CD4-positive, alpha-beta T cell treated with Interleukin-4 for 1 hour (primary cell): ENCODE measurements around the gene CBARP.
"Not testable (repeated sequence)": the region's sequence is repeated elsewhere in the genome, so short reads cannot be mapped to it uniquely, and the experiment has no call there.

Source experiments
- DNase-seq, 2 donors: peaks; one replicate each; pipeline ENCODE4 v3.0.0-alpha.2; 2020 to 2022

Gene CBARP

DNA sequence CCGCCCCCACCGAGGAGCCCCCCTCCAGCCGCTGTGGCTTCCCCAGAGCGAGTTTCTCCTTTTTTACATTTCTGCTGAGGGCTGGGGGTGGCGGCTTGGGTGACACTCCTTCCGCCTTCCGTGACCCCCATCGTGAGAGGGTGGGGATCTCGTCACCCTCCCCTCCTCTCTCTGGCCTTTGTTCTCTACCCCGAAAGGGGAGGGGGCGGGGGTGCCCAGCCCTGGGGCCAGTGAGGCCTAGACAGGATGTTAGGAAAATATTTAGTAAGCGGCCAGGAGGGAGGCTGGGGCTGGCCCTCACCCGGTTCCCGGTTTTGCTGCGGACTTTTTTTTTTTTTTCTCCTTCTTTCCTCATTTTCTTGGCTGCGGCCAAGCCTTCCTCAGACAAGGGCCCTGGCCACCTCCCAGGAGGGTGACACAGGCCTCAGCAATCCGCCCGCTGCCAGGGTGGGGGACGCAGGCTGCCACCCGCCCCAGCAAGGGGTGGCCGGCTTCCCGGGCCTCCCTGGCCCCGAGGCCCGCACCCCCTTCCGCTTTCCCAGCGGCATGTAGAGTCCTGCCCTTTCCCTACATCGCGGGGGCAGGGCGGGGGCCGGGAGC lies 14.5 kb upstream of the CBARP start:
- peak; percentile 85 to 87 for DNase-seq

DNA sequence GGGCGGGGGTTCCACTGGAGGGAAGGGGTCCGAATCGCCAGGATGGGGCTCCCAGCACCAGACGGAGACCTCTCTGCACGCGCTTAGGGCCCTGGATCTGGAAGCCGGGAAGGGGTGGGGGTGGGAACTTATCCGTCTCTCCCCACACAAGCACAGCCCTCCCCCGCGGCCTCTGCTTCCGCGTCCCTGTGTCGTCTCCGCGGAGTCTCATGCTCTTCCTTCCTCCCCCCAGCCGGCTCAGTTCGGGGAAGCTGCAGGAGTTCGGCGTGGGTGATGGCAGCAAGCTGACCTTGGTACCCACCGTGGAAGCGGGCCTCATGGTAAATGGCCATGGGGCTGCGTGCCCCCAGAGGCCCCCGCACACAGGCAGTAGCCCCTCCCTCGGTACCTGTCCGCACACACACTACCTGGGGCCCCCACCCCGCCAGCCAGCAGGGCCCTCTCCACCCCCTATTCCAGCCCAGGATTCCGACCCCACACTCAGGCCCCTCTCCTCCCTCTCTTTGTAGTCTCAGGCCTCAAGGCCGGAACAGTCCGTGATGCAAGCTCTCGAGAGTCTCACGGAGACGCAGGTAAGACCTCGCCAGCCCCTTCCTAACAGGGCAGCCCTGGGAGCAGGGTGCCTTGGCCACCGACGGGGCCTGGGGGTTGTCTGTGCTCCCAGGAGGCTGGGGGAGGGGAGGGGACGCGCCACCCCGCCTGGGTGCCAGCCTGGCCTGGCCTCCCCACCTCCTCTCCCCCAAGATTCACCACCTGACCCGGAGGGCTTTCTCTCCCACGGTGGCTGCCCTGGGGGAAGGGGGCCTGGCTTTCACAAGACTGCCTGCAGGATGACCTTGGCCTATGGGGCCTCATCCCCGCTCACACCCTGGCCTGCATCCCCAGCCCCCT lies 13.8 kb upstream of the CBARP start:
- peak; percentile 65 to 68 for DNase-seq

DNA sequence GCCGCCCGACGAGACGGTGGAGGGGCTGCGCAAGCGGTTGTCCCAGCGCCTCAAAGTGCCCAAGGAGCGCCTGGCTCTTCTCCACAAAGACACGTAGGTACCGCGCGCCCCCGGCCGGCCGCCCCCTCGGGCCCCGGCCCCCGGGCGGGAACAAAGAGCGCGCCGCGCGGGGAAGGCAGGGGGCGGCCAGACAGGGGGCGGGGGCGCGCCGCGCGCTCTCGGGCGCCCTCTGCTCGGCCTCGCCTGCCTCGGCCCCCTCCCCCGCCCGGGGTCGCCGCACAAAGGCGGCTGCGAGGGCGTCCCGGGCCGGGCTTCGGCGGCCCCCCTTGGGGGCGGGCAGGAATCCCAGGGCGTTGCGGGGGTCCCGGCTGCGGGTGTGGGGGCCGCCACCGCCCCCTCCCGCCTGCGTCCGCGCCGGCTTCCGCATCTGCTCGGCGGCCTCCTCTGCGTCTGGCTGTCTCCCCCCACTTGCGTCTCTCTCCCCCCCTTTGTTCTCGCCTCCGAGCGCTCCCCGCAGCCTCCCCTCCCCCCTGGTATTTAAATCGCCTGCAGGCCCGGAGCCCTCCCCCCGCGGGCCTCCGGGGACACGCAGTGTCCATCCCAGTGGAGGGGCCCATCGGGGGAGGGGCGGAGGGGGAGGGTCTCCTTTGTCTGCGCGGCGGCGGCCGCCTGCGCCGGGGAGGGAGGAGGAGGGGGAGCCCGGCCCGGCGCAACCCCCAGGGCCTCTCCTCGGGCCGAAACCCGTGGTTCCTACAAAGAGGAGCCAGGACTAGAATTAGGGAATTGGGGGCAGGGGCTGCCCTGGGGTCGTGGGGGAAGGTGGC lies 12.8 kb upstream of the CBARP start:
- peak; percentile 67 to 70 for DNase-seq

DNA sequence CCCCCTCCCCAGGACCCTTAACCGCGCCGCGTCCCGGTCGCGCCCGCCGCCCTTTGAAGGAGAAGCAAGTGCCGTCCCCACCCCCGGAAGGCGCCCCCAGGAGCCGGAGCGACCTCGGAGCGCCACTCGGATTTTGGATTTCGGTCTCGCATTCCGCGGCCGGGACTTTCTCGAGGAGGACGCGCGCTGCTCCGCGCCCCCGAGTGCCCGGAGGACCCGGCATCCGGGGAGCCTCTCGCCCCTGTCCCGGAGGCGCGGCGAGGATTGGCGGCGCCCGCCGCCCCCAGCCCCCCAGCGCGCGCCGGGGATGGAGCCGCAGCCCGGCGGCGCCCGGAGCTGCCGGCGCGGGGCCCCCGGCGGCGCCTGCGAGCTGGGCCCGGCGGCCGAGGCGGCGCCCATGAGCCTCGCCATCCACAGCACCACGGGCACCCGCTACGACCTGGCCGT lies 12.2 kb upstream of the CBARP start:
- no peak for DNase-seq

DNA sequence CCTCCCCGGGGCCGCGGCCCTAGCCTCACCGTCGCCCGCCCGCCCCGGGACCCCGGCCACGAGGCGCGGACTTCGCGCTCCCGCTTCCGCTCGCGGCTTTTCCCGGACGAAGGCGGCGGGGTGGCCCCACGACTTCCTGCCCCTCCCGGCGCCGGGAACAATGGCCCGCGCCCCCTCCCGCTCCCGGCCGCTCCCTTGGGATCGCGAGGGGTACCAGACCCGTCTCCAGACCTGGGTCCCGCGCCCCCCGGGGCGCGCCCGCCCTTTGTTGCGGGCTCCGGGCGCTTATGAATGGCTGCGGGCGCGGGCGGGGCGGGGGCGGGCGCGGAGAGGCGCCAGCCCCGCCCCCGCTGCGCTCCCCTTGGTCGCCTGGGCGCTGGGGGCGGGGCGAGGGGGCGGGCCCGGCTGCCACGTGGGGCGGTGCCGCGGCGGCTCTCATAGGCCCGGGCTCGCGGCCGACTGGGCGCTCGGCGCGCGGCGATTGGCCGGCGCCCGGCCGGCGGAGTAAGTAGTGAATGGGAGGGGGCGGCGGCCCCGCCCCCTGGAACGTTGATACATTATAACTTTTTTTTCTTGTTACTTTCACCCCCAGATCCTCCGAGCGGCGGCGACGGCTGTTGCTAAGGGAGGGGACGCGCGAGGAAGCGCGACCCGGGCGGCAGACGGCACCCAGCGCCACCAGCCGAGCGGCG lies 11.6 kb upstream of the CBARP start:
- peak; percentile 95 to 96 for DNase-seq

DNA sequence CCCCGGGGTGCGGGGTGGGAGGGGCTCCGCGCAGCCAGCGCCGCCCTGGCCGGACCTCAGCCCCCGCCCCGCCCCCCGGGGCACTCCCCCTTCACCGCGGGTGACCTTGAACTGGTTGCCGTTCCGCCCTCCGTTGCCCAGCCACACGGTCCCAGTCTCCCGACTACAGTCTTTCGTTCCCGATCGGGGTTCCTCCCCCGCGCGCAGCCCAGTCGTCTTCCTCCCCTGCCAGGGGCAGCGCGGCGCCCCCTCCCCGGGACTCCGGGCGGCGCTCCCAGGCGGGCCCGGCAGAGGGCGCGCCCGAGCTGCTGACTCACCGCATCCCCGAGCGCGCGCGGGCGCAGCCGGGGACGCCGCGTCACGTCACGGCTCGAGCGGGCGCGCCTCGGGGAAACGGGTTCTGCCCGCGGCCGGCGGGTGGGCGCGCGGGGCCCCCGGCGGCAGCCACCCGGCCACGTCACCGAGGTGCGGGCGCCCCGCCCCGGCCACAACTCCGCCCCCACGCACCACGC lies 11.0 kb upstream of the CBARP start:
- peak; percentile 84 to 87 for DNase-seq

DNA sequence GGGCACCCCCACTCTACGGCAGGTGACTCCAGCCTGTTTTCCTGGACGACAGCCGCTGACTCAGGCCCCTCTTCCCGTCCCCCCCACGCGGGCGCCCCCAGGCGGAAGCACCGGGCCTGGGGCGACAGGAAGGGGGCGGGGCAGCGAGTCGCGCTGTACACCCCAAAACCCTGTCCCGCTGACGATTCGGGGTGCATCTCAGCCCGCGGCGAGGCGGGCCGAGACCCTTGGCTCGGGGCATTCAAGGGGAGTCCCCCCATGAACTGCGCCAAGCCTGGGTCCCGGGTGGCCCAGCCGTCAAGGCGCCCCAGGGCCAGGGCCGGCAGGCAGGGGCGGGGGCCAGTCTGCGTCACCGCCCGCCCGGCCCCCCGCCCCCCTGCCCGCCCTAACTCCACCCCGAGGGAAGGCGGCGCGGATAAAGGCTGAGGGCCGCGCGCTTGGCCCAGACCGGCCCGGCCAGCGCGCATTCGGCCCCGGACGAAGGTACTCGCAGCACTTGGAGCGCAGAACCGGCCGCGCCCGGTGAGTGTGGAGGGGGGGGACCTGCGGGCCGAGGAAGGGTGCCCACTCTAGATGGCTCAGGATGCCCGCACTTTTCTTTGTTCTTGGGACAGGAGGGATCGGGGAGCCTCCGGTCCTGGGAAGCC lies 10.5 kb upstream of the CBARP start, which contains the start of gene MIDN:
MIDN (plus strand) TSS at position 445 of the 647 bp plus-strand sequence. CDS start 1,714 bp downstream, outside the sequence.
- peak; percentile 75 to 80 for DNase-seq

DNA sequence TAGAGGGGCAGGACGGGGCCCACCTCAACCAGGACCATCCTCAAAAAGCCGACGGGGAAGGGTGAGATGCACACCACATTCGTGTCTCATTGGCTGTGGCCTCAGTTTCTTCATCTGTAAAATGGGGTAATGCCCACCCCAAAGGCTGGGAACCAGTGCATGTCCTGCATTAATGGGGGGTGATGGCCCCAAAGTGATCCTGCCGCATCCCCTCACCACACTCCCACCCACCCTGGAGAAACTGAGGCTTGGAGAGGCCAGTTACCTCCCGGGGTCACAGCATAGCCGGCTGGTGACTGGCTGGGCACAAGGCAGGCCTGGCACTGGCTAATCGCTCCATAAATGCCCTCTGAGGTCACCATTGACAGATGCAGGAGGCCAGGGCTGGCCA lies 9.9 kb upstream of the CBARP start:
- no peak for DNase-seq

DNA sequence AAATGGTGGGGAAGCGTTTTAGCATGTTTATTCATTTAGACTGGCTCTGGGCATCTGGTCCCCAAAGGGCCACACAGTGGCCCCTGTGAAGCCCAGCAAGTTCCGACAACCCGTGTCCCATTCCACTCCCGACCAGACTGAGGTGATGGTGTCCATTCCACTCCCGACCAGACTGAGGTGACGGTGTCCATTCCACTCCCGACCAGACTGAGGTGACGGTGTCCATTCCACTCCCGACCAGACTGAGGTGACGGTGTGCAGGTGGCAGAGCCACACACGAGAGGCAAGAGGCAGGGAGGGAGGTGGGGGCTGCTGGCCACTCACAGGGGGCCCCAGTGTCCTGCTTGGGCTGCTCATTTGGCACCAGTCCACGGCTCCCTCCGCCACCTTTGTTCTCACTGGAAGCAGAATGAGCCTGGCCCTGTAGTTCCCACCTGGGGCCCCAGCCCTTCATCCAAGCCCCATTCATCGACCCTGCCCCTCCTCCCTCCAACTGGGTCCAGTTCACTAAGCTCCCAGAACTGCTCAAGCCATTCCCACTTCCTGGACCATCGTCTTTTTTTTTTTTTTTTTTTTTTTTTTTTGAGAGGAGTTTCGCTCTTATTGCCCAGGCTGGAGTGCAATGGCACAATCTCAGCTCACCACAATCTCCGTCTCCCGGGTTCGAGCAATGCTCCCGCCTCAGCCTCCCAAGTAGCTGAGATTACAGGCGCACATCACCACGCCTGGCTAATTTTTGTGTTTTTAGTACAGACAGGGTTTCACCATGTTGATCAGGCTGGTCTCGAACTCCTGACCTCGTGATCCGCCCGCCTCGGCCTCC lies 8.7 kb upstream of the CBARP start:
- DNase-seq: not testable (repeated sequence)

DNA sequence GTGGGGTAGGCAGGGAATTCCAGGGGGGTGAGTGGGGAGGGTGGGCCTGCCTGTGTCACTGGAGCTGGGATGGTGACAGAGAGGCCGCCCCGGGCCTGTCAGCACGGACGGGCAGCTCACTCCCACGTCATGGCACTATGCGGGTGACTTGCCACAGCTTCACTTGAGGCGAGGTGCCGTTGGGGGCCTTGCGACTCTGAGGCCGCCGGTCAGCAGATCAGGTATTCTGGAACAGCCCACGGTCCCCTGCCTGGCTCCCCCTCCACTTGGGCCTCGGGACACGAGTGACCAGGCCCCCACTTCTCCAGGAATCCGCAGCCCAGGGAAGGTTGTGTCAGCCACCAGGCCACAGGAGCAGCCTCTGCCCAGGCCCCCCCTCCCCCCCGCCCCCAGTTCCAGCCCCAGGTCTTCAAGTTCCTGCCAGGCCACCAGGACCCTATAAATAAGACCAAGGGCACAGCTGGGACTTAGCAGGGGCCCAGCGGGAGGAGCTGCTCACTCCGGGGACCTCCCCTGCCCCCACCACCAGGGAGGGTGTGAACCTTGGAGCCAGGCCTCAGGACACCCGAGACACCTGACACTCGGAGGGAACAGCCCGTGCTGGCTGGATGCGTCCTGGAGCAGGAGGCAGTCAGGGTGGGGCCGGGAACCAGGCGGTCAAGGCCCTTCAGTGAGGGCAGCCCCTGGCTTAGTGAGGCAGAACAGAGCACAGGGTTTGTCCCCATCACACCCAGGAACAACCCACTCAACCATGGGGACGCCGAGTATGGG lies 7.9 kb upstream of the CBARP start:
- DNase-seq: no peak

DNA sequence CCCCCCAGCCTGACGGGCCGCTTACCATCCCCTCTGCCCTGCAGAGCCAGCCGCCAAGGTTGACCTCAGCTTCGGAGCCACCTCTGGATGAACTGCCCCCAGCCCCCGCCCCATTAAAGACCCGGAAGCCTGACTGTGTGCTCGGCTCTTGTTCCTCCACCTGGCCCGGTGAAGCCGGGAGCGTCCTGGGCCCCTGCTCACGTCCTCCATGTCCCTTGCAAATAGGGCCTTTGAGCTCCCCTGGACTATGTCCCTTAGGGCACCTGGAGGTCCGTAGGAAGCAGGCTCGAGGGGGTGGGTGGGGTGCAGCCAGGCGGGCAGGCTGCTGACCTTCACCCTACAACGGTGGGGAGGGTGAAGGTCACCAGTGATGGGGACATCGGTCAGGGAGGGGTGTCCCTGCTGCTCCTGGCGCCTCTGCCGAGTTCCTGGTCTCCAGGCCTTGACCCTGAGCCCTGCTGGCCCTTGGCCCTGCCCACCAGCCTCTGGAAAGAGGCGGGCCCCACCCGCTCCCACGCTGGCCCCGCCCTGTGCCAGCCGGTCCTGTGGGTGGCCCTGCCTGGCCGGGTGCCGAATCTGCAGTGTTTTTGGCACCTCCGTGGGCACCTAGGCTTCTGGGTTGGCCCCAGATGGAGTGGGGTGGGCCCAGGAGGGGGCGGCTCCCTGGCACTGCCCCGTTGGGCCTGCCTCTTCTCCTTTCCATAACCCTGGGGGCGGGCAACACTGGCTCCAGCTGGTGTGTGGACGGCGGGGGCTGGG lies 7.1 kb upstream of the CBARP start:
- no peak for DNase-seq

DNA sequence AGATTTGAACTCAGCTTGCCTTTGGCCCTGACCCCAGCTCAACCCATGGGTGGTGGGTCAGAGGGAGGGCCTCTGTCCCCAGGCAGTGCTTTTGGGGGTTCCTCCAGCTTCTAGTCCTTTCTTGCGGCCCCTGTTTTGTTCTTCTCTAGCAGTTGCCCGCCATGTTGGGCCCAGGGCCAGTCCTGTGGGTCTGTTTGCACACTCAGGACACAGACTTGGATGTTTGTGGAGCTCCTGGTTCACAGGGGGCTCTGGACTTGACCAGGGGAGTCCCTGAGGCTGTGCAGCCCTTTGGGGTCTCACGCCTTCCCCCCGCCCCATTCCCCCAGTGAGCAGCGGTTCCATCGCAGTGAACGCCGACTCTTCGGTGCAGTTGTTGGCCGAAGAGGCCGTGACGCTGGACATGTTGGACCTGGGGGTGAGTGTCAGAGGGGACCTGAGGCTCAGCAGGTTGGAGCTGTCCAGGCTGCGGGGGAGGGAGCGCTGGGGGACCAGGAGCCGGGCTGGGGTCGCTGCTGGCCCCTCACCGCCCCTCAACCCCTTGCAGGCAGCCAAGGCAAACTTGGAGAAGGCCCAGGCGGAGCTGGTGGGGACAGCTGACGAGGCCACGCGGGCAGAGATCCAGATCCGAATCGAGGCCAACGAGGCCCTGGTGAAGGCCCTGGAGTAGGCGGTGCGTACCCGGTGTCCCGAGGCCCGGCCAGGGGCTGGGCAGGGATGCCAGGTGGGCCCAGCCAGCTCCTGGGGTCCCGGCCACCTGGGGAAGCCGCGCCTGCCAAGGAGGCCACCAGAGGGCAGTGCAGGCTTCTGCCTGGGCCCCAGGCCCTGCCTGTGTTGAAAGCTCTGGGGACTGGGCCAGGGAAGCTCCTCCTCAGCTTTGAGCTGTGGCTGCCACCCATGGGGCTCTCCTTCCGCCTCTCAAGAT lies 6.2 kb upstream of the CBARP start:
- peak; percentile 88 to 89 for DNase-seq

DNA sequence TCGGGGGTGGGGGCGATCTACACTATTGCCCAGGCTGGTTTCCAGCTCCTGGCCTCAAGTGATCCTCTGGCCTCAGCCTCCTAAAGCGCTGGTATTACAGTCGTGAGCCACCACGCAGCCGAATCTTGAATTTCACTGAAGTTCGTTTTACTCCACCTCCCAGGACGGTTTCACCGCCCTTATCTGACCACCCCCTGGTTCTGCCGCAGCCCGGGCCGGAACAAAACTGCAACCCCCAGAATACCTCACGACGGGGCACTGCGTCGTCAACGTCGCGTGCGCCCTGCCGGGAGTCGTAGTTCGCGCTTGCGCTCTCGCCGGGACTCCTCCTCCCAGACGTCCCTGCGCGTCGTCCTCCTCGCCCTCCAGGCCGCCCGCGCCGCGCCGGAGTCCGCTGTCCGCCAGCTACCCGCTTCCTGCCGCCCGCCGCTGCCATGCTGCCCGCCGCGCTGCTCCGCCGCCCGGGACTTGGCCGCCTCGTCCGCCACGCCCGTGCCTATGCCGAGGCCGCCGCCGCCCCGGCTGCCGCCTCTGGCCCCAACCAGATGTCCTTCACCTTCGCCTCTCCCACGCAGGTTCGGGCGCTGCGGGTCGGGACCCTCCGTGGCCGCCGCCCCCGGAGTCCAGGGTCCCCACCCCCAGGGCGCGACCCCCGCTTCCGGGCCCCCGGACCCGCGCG lies 3.8 kb upstream of the CBARP start, which contains the start of gene ATP5F1D:
ATP5F1D (plus strand) TSS at position 335 of the 679 bp plus-strand sequence; CDS start at position 435, 100 bp downstream.
- peak; percentile 92 to 93 for DNase-seq

DNA sequence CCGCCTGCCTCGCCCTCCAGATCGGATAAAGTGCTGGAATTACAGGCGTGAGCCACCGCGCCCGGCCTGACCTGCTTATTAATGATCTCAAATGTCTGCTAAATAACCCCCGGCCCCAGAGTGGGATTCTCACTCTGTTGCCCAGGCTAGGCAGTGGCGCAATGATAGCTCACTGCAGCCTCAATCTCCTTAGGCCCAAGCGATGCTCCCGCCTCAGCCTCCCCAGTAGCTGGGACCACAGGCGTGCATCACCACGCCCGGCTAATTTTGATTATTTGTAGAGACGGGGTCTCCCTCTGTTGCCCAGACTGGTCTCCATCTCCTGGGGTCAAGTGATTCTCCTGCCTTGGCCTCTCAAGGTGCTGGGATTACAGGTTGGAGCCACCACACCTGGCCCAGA lies 3.1 kb upstream of the CBARP start:
- DNase-seq: no peak

DNA sequence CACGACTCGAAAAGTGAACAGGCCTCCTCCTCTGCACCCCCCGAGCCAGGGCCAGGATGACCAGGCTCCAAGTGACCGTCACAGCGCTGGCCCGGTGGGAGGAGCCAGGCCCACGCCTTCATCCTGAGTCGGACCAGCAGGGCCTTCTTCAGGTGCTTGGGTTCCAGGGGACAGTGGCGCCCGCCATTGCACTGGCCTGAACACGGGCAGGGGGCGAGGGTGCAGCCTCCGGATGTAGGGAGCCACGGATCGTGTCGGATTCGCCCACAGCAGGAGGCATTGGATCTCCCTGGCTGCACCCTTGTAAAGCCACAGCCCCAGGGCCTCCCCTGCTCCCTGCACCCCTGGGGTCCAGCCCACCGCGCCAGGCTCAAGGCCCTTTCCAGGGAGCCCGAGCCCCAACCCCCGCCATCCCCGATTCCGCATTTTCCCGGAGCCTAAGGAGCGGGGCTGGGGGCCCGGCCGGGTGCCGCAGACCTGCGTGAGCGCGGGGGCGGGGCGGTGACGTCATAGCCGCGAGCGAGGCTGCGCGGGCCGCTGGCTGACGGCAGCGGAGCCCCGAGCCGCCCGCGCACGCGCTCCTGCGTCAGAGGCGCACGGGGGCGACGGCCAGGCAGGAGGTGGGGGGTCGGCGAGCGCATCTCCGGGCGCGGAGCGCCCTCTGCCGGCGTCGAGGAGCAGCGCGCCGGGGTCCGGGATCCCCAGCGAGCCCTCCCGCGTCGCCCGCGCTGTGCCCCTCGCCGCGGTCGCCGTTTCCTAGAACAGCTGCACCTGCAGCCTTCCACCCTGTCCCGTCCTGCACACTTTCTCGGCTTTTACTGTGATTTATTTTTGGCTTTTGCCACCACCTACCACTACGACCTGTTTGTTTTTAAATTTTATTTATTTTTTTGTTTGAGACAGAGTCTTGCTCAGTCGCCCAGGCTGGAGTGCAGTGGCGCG lies 2.3 kb upstream of the CBARP start:
- peak; percentile 90 to 92 for DNase-seq

DNA sequence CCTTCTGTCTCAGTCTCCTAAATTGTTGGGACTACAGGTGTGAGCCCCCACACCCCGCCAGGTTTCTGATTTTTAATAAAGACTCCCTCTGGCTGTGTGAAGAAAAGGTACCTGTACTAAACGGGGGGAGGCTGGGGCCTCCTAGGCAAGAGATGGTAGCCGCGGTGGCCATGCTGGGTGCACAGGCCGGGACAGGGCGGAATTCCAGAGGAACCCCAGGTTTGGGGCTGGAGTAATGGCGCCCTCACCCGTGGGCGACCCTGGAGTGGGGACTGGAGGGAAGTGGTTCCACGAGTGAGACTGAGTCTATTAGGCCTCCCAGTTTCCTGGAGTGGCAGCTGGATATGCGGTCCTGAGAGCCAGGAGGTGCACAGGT lies 1.6 kb upstream of the CBARP start:
- no peak for DNase-seq
